Adipocyte (in vitro differentiated cells): Measurements from ENCODE around the gene GALNT10.

Experiments
- DNase-seq: peaks from one replicate; pipeline ENCODE4 v3.0.0-alpha.2; 2015; ENCODE audit warnings: low read depth
- H3K27me3 ChIP-seq: replicated peaks from 2 replicates; pipeline ENCODE4 v1.7.0; 2013; ENCODE audit warnings: mild to moderate bottlenecking, low read length, moderate library complexity; ENCODE audit not compliant: control insufficient read depth, insufficient read depth
- H3K36me3 ChIP-seq: 2 replicates; pipeline ENCODE4 v1.7.0; 2013; ENCODE audit warnings: low read length, mild to moderate bottlenecking, moderate library complexity; ENCODE audit not compliant: control insufficient read depth, insufficient read depth, severe bottlenecking
- H3K4me1 ChIP-seq: 2 replicates; pipeline ENCODE4 v1.7.0; 2013; ENCODE audit warnings: mild to moderate bottlenecking, low read length, moderate library complexity; ENCODE audit not compliant: control insufficient read depth, insufficient read depth
- H3K4me3 ChIP-seq: 2 replicates; pipeline ENCODE4 v1.7.0; 2013; ENCODE audit warnings: mild to moderate bottlenecking, low read length, moderate library complexity
- H3K9ac ChIP-seq: 2 replicates; pipeline ENCODE4 v1.7.0; 2013; ENCODE audit warnings: mild to moderate bottlenecking, low read length, moderate library complexity
- H3K9me3 ChIP-seq: 2 replicates; pipeline ENCODE4 v1.7.0; 2013; ENCODE audit warnings: mild to moderate bottlenecking, low read length, moderate library complexity; ENCODE audit not compliant: control insufficient read depth

The GALNT10 gene

DNA sequence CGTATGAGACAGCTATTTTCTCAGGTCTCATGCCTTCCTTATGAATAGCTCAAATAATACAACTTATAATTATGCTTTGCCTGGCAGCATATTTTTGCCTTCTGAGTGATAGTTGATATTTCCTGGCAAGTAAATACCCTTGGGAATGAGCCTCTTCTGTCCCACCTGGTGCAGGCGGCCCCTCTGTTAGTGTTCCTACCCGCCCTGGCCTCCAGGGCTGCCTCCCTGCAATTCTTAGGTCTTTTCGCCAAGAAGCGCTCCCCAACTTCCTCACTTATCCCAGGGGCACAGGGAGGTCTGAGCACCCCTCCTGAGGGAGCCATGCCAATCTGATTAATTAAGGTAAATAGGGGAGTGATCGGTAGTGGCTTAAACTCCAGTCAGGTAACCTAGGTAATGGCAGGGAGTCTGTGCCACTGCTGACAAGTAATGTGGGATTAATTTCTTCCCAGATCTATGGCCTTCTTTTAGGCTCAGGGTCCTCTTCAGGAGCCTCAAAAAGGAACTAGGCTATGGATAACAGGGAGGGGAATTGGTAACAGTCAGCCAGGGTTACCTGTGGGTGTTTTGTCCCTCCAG is 81.5 kb downstream of the GALNT10 start:
- Histone ChIP-seq H3K9ac (no peak overlapping the region), H3K4me3 (no peak overlapping the region), H3K27me3 (no peaks in the 10 kb centered on the region)

DNA sequence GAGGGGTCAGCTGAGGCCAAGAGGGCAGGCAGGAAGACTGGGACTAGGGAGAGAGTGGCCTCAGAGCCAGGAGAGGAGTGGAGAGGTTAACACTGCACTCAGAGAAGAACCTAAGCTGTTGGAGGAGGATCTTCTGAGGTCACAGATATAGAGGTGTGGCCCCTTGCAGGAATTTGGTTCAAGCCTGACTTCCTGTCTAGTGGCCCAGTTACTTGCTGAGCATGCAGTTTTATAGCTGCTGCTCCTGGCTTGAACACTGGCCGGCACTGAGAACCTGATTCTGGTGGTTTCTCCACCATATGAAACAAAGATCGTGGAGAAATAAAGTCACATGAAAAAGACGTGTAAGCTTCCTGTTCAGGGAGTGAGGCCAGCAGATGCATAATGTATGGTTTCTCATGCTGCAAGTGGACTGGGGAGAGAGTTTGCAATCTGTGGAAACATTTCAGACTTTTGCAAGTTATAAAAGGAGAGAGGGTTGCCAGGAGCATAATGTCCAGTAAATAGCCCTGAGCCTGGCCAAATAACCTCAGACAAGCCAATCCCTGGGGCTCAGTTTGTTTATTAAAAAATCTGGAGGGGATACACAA is 82.6 kb downstream of the GALNT10 start:
- H3K27me3 ChIP-seq: no peaks in the 10 kb centered on the region
- peak overlapping the region; percentile 30 for H3K4me3 ChIP-seq
- peak; percentile 47 for DNase-seq
- H3K9me3 ChIP-seq: no peaks in the 10 kb centered on the region
- H3K36me3 ChIP-seq: no peaks in the 10 kb centered on the region
- H3K9ac ChIP-seq: peak overlapping the region; percentile 19
- H3K4me1 ChIP-seq: peaks cover 40% of the 10 kb centered on the region

More for the DNA sequence above, 81.5 kb downstream of the GALNT10 start:
- Histone ChIP-seq H3K4me1 (peaks cover 39% of the 10 kb centered on the region), H3K36me3 (no peaks in the 10 kb centered on the region), H3K9me3 (no peaks in the 10 kb centered on the region)
- no peak for DNase-seq

DNA sequence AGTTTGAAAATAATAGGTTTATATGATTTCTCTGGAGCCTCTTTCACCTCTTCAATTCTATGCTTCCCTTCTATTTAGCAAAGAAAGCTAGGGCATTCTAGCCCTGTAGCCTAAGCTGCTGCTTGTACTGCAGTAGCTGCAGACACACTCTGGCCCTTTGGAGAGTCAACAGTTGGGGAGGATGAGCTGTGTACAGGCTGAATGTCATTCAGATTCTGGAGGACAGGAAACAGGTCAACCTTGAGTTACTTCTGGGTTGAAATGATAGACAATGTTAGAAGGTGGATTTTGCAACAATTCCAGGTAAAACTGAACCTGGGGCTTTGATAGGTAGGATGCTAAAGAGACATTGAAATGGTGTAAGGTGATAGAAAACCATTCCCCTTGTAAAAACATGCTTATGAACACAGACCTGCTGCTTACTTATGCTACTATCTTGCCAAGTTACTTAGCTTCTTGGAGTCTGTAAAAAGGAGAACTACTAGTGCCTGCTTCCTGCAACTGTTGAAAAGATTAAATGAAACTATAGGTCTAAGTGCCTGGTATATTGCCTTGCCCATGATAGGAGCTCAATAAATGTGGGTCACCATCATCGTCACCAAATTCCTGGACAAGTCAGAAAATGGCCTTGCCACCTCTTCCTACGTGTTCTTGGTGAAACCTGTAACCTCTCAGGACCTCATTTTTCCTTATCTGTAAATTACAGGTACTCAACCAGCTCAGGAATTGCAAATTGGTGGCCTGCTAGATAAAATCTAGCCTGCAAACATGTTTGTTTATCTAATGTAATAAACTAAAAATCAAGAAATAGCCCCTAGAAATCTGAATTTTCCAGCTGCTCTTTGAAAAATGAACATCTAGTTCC is 83.7 kb downstream of the GALNT10 start:
- no peak for DNase-seq
- no peak overlapping the region for H3K4me3 ChIP-seq
- no peaks in the 10 kb centered on the region for H3K9me3 ChIP-seq
- no peaks in the 10 kb centered on the region for H3K27me3 ChIP-seq
- H3K36me3 ChIP-seq: no peaks in the 10 kb centered on the region
- H3K4me1 ChIP-seq: peaks cover 43% of the 10 kb centered on the region
- H3K9ac ChIP-seq: no peak overlapping the region

DNA sequence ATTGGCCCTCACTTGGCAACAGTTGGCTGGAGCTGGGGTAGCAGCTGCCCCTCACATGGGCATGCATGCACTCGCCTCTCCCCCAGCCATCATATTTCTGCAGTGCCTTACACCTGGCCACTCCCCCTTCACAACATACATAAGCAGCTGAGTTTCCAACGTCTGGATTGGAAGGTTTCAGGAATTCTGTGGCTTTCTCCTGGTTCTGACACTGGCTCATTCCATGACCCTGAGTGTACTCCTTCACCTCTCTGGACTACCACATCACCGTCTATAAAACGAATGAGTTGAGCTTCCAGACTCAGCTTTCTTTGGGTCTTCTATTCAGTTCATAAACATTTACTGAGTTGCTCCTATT is 84.3 kb downstream of the GALNT10 start:
- Histone ChIP-seq H3K4me1 (peaks cover 43% of the 10 kb centered on the region), H3K27me3 (no peaks in the 10 kb centered on the region), H3K4me3 (no peak overlapping the region), H3K9me3 (no peaks in the 10 kb centered on the region), H3K36me3 (no peaks in the 10 kb centered on the region), H3K9ac (no peak overlapping the region)
- no peak for DNase-seq

DNA sequence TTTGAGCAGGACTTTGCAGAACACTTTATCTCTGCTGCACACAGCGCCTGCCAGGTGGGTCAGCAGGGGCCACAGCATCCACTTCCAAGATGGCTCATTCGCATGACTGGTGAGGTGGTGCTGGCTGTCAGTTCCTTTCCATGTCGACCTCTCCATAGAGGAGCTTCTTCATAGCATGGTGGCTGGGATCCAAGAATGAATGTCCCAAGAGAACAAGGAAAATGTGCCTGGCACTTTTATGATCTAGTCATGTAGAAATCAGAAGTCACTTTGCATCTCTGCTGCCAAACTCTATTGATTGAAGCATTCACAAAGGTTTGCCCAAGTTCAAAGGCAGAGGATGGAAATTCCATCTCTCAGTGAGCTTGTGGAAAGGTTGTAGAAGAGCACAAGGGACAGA is 85.0 kb downstream of the GALNT10 start:
- no peaks in the 10 kb centered on the region for H3K27me3 ChIP-seq
- no peak for DNase-seq
- H3K36me3 ChIP-seq: no peaks in the 10 kb centered on the region
- H3K4me3 ChIP-seq: no peak overlapping the region
- peaks cover 43% of the 10 kb centered on the region for H3K4me1 ChIP-seq
- H3K9me3 ChIP-seq: no peaks in the 10 kb centered on the region
- H3K9ac ChIP-seq: no peak overlapping the region

DNA sequence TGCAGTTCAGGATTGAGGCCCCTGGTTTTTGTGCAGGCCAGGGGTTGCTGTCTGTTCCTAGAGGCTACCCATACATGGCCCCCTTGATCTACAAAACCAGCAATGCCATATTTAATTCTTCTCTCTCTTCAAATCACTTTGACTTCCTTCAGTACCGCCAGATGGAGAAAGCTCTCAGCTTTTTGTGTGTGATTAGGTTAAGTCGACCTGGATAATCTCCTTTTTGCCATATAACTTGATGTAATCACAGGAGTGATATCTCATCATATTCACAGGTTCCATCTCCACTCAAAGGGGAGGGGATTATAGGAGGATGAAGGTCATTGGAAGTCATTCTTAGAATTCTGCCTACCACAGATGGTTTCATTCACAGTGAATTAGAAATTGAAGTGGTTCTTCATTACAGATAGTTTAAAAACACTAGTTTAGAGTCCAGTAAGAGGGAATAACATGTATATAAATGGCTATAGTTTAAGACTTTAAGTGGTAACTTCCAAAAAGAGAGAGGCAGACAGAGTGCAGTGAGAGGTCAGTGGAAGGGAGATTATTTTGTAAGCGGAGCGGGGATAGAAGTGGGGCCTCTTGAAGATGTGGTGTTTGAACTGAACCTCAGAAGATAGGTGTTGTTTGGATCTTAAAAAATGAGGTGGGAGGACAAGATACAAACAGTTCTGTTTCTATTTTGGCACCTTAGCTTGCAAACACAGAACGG is 85.9 kb downstream of the GALNT10 start:
- no peak overlapping the region for H3K9ac ChIP-seq
- H3K36me3 ChIP-seq: no peaks in the 10 kb centered on the region
- no peak for DNase-seq
- no peaks in the 10 kb centered on the region for H3K9me3 ChIP-seq
- no peaks in the 10 kb centered on the region for H3K27me3 ChIP-seq
- peaks cover 43% of the 10 kb centered on the region for H3K4me1 ChIP-seq
- no peak overlapping the region for H3K4me3 ChIP-seq

DNA sequence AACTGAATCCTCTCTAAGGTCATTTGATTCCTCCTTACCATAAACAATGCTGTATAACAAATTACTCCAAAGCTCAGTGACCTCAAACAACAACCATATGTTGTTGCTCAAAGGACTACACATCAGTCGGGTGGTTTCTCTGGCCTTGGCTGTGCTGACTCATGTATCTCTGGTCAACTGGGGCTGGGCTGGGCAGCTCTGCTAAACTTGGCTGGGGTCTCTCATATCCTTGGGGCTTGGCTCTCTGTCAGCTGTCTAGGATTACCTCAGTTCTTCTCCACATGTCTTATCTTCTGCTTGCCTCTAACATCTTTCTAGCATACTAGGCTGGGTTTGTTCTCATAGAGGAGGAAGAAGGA is 86.4 kb downstream of the GALNT10 start:
- DNase-seq: peak; percentile 96
- Histone ChIP-seq H3K4me1 (peaks cover 43% of the 10 kb centered on the region), H3K4me3 (no peak overlapping the region), H3K9ac (no peak overlapping the region), H3K27me3 (no peaks in the 10 kb centered on the region), H3K36me3 (no peaks in the 10 kb centered on the region), H3K9me3 (no peaks in the 10 kb centered on the region)

DNA sequence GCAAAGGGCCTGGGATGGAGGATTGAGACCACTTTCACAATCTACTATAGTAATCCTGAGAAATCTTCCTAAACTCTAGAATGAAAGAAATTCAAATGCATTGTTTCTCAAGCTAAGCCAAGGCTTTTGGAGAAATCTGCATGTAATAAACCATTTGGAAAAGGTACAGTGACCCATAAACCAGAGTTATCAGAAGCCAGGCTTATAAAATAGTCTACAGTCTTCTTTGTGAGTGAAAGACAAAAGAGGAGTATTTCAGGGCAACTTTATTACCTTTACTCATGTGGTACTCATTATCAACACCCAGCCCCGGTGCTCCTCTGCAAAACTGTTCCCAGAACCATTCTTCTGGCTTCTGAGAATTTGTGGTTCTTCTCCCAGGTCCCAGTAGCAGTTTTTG is 87.0 kb downstream of the GALNT10 start:
- no peak for DNase-seq
- Histone ChIP-seq H3K9me3 (no peaks in the 10 kb centered on the region), H3K36me3 (no peaks in the 10 kb centered on the region), H3K4me3 (no peak overlapping the region), H3K9ac (no peak overlapping the region), H3K4me1 (peaks cover 43% of the 10 kb centered on the region), H3K27me3 (no peaks in the 10 kb centered on the region)

DNA sequence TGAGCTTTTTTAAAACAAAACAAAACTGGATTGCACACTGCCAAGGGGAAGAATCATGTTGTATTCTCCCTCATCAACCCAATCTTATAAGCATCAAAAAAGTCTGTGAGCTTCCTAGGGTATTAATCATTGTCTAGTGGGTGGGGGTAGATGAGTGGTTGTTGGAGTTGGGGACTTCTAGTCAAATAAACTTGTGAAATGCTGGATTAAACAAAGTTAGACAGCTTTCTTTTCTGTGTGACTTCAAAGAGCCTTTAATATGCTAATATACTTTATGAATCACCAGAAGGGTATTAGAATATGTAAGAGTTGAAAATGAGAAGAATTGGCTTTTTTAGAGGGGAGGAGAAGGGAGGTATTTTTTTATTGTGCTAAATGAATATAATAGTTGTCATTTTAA is 87.7 kb downstream of the GALNT10 start:
- no peak overlapping the region for H3K9ac ChIP-seq
- no peaks in the 10 kb centered on the region for H3K27me3 ChIP-seq
- H3K4me3 ChIP-seq: no peak overlapping the region
- H3K9me3 ChIP-seq: no peaks in the 10 kb centered on the region
- no peaks in the 10 kb centered on the region for H3K36me3 ChIP-seq
- peak; percentile 29 for DNase-seq
- H3K4me1 ChIP-seq: peaks cover 36% of the 10 kb centered on the region

DNA sequence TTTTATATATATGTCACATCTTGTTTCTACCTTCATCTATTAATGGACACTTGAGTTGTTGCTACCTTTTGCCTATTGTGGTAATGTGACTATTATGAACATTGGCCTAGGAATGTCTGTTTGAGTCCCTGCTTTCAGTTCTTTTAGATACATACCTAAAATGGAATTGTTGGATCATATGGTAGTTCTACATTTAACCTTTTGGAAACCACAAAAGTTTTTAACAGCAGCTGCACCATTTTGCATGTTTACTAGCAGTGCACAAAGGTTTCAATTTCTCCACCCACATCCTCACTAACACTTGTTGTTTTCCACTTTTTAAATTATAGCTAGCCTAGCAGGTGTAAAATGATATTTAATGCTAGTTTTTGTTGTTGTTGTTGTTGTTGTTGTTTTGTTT is 88.4 kb downstream of the GALNT10 start:
- no peak for DNase-seq

DNA sequence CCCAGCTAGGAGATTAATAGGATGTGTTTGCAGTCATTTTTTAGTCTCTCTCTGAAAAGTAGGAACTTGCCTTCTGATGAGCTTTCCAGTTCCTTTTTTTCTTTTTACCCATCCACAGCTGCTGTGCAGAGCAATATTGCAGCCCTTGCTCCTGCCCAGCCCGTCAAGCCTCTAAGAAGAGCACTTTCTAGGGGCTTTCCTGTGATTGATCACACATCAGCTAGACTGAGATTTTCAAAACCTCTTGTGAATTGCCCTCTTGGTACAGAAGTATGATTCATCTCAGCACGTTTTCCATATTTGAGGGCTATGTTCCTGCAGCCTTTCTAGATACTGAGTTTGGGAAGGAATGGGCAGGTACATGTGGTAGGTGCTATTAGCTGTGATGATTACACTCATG is 93.9 kb downstream of the GALNT10 start:
- peaks cover 40% of the 10 kb centered on the region for H3K4me1 ChIP-seq

More for the DNA sequence above, 88.4 kb downstream of the GALNT10 start:
- H3K27me3 ChIP-seq: no peaks in the 10 kb centered on the region
- H3K36me3 ChIP-seq: no peaks in the 10 kb centered on the region
- H3K9me3 ChIP-seq: no peaks in the 10 kb centered on the region
- H3K4me1 ChIP-seq: peaks cover 29% of the 10 kb centered on the region
- no peak overlapping the region for H3K4me3 ChIP-seq
- no peak overlapping the region for H3K9ac ChIP-seq

More for the DNA sequence above, 93.9 kb downstream of the GALNT10 start:
- no peak for DNase-seq
- Histone ChIP-seq H3K36me3 (no peaks in the 10 kb centered on the region), H3K9me3 (no peaks in the 10 kb centered on the region), H3K4me3 (no peak overlapping the region), H3K27me3 (no peaks in the 10 kb centered on the region), H3K9ac (no peak overlapping the region)
